NAMALWA (cell line): Measurements from ENCODE around the gene PTPRN2.
"Not testable (repeated sequence)": the region's sequence is repeated elsewhere in the genome, so short reads cannot be mapped to it uniquely, and the experiment has no call there.

Experiments
- DNase-seq: peaks from one replicate; pipeline ENCODE4 v3.0.0-alpha.2; 2015; ENCODE audit warnings: low spot score

Gene PTPRN2

GRCh38 chr7:157514306-157514705, 1073.3 kb downstream of the PTPRN2 start:
- no peak for DNase-seq

- DNase-seq: no peak
These were observed 1073.9 kb downstream of the PTPRN2 start for GRCh38 chr7:157513682-157514081.

GRCh38 chr7:157513162-157513621, 1074.4 kb downstream of the PTPRN2 start:
- DNase-seq: no peak

GRCh38 chr7:157509226-157509625, 1078.4 kb downstream of the PTPRN2 start:
- no peak for DNase-seq

GRCh38 chr7:157508477-157508881, 1079.1 kb downstream of the PTPRN2 start:
- DNase-seq: no peak

- DNase-seq: no peak
These were observed 1079.6 kb downstream of the PTPRN2 start for GRCh38 chr7:157507987-157508386.

GRCh38 chr7:157506268-157506667, 1081.4 kb downstream of the PTPRN2 start:
- no peak for DNase-seq

GRCh38 chr7:157505646-157506045, 1082.0 kb downstream of the PTPRN2 start:
- DNase-seq: no peak

GRCh38 chr7:157503229-157503628, 1084.4 kb downstream of the PTPRN2 start:
- no peak for DNase-seq

GRCh38 chr7:157502701-157503111, 1084.9 kb downstream of the PTPRN2 start:
- DNase-seq: no peak

- DNase-seq: no peak
These were observed 1086.0 kb downstream of the PTPRN2 start for GRCh38 chr7:157501581-157501980.

GRCh38 chr7:157500989-157501540, 1086.6 kb downstream of the PTPRN2 start:
- not testable (repeated sequence) for DNase-seq

GRCh38 chr7:157500171-157500960, 1087.3 kb downstream of the PTPRN2 start:
- no peak for DNase-seq

GRCh38 chr7:157499835-157500153, 1087.8 kb downstream of the PTPRN2 start:
- no peak for DNase-seq

GRCh38 chr7:157499121-157499834, 1088.3 kb downstream of the PTPRN2 start:
- no peak for DNase-seq

- no peak for DNase-seq
These were observed 1089.0 kb downstream of the PTPRN2 start for GRCh38 chr7:157498657-157499056.

GRCh38 chr7:157497744-157498651, 1089.6 kb downstream of the PTPRN2 start:
- no peak for DNase-seq

GRCh38 chr7:157497367-157497743, 1090.3 kb downstream of the PTPRN2 start:
- no peak for DNase-seq

GRCh38 chr7:157496416-157497275, 1091.0 kb downstream of the PTPRN2 start:
- DNase-seq: no peak

- DNase-seq: no peak
These were observed 1092.0 kb downstream of the PTPRN2 start for GRCh38 chr7:157495594-157495993.

GRCh38 chr7:157495177-157495553, 1092.5 kb downstream of the PTPRN2 start:
- DNase-seq: no peak
